Neural progenitor cell (in vitro differentiated cells): Measurements from ENCODE around the gene SLC12A6. TPM values are rescaled to one million over a fixed set of nuclear protein-coding genes. Genes with fewer than 3 reads are reported as not detected.

ENCODE experiments used
- DNase-seq: peaks from one replicate; pipeline ENCODE4 v3.0.0-alpha.2; 2016; ENCODE audit warnings: low spot score
- H2AFZ ChIP-seq: fragments of 200-600 bp; sonication (generic); replicated peaks from 2 replicates; pipeline ENCODE4 v1.6.1; 2016; ENCODE audit warnings: antibody characterized with exemption
- H3F3A ChIP-seq: fragments of 200-600 bp; sonication (generic); 2 replicates; pipeline ENCODE4 v1.6.1; 2016; ENCODE audit warnings: antibody characterized with exemption, low read depth
- H3K27ac ChIP-seq: fragments of 200-600 bp; sonication (generic); 2 replicates; pipeline ENCODE4 v1.5.1; 2016; ENCODE audit warnings: mild to moderate bottlenecking
- H3K27me3 ChIP-seq: fragments of 200-600 bp; sonication (generic); 2 replicates; pipeline ENCODE4 v1.6.1; 2016; ENCODE audit warnings: mild to moderate bottlenecking, moderate library complexity
- H3K36me3 ChIP-seq: fragments of 200-600 bp; sonication (generic); 2 replicates; pipeline ENCODE4 v1.5.1; 2016
- H3K4me1 ChIP-seq: fragments of 200-600 bp; sonication (generic); 2 replicates; pipeline ENCODE4 v1.6.1; 2016; ENCODE audit warnings: mixed run types
- H3K4me2 ChIP-seq: fragments of 200-600 bp; sonication (generic); 2 replicates; pipeline ENCODE4 v1.6.1; 2016
- H3K4me3 ChIP-seq: fragments of 200-600 bp; sonication (generic); 2 replicates; pipeline ENCODE4 v1.5.1; 2016
- H3K79me2 ChIP-seq: fragments of 200-600 bp; sonication (generic); 2 replicates; pipeline ENCODE4 v1.6.1; 2016; ENCODE audit warnings: low read depth
- H3K9ac ChIP-seq: fragments of 200-600 bp; sonication (generic); 2 replicates; pipeline ENCODE4 v1.6.1; 2016
- H3K9me3 ChIP-seq: fragments of 200-600 bp; sonication (generic); 2 replicates; pipeline ENCODE4 v1.5.1; 2016; ENCODE audit warnings: low read depth
- H4K20me1 ChIP-seq: fragments of 200-600 bp; sonication (generic); 2 replicates; pipeline ENCODE4 v1.6.1; 2016; ENCODE audit warnings: low read depth
- H3K27ac Mint-ChIP-seq: 3 replicates; pipeline ENCODE4 v1.8.0; 2021; ENCODE audit warnings: mixed read lengths
- H3K27me3 Mint-ChIP-seq: 2 replicates; pipeline ENCODE4 v1.8.0; 2022; ENCODE audit warnings: low read depth, mild to moderate bottlenecking, inconsistent platforms, moderate library complexity, mixed read lengths; ENCODE audit not compliant: insufficient read depth
- H3K36me3 Mint-ChIP-seq: 3 replicates; pipeline ENCODE4 v1.8.0; 2021; ENCODE audit warnings: mixed read lengths
- H3K4me1 Mint-ChIP-seq: 3 replicates; pipeline ENCODE4 v1.8.0; 2021; ENCODE audit warnings: mixed read lengths
- H3K4me3 Mint-ChIP-seq: 3 replicates; pipeline ENCODE4 v1.8.0; 2021; ENCODE audit warnings: mild to moderate bottlenecking, moderate library complexity, mixed read lengths
- H3K9me3 Mint-ChIP-seq: 3 replicates; pipeline ENCODE4 v1.8.0; 2020; ENCODE audit warnings: mixed read lengths
- CTCF ChIP-seq: fragments of 200-600 bp; sonication (generic); IDR thresholded peaks from 2 replicates; pipeline ENCODE4 v1.5.1; 2017; ENCODE audit warnings: antibody characterized with exemption, mild to moderate bottlenecking
- EZH2 ChIP-seq: fragments of 200-600 bp; sonication (generic); IDR thresholded peaks from 2 replicates; pipeline ENCODE4 v1.6.1; 2017; ENCODE audit warnings: antibody characterized with exemption, mild to moderate bottlenecking, moderate library complexity
- EZH2phosphoT487 ChIP-seq: fragments of 200-600 bp; sonication (generic); IDR thresholded peaks from 2 replicates; pipeline ENCODE4 v1.6.1; 2017; ENCODE audit warnings: antibody characterized with exemption
- total RNA-seq: library from RNA; depleted of rRNA; stranded (reverse); fragments of >200 nt; gene quantifications from 2 replicates; pipeline ENCODE4 v1.2.3, GENCODE V29; 2015; ENCODE audit warnings: low replicate concordance

The SLC12A6 gene
- total RNA-seq, 1 donor from 2014 or later: 17.7 TPM

- no peak for DNase-seq
- H3K4me1 ChIP-seq: no peaks in the 10 kb centered on the region
- H3K36me3 ChIP-seq: no peaks in the 10 kb centered on the region
- Mint-ChIP-seq H3K27me3 (no peaks in the 10 kb centered on the region), H3K4me3 (no peak overlapping the region), H3K36me3 (peaks cover 2% of the 10 kb centered on the region), H3K27ac (no peak overlapping the region), H3K4me1 (no peaks in the 10 kb centered on the region), H3K9me3 (no peaks in the 10 kb centered on the region)
- H2AFZ ChIP-seq: no peak overlapping the region
- TF ChIP-seq CTCF (no peak), EZH2 (no peak), EZH2phosphoT487 (no peak)
- no peaks in the 10 kb centered on the region for H3K79me2 ChIP-seq
- no peaks in the 10 kb centered on the region for H4K20me1 ChIP-seq
- no peak overlapping the region for H3K9ac ChIP-seq
- H3K4me3 ChIP-seq: no peak overlapping the region
- no peak overlapping the region for H3K27ac ChIP-seq
- H3K4me2 ChIP-seq: no peak overlapping the region
- no peaks in the 10 kb centered on the region for H3F3A ChIP-seq
- H3K27me3 ChIP-seq: no peaks in the 10 kb centered on the region
- no peaks in the 10 kb centered on the region for H3K9me3 ChIP-seq
These were observed 12.6 kb downstream of the SLC12A6 start for GRCh38 chr15:34324933-34325332.

- no peak overlapping the region for H3K4me3 ChIP-seq
- H4K20me1 ChIP-seq: no peaks in the 10 kb centered on the region
- H3F3A ChIP-seq: no peaks in the 10 kb centered on the region
- no peak for DNase-seq
- no peaks in the 10 kb centered on the region for H3K9me3 ChIP-seq
- no peaks in the 10 kb centered on the region for H3K27me3 ChIP-seq
- H3K36me3 Mint-ChIP-seq: peaks cover 2% of the 10 kb centered on the region
- peaks cover 7% of the 10 kb centered on the region for H3K4me1 Mint-ChIP-seq
- no peaks in the 10 kb centered on the region for H3K9me3 Mint-ChIP-seq
- H3K4me1 ChIP-seq: peaks cover 7% of the 10 kb centered on the region
- H3K9ac ChIP-seq: no peak overlapping the region
- TF ChIP-seq EZH2 (no peak), CTCF (no peak), EZH2phosphoT487 (no peak)
- no peaks in the 10 kb centered on the region for H3K79me2 ChIP-seq
- H3K4me3 Mint-ChIP-seq: no peak overlapping the region
- no peaks in the 10 kb centered on the region for H3K27me3 Mint-ChIP-seq
- H3K27ac ChIP-seq: no peak overlapping the region
- H3K4me2 ChIP-seq: no peak overlapping the region
- no peak overlapping the region for H3K27ac Mint-ChIP-seq
- no peak overlapping the region for H2AFZ ChIP-seq
- H3K36me3 ChIP-seq: no peaks in the 10 kb centered on the region
These were observed 14.4 kb downstream of the SLC12A6 start for GRCh38 chr15:34323217-34323616.

GRCh38 chr15:34318277-34319079 is 19.1 kb downstream of the SLC12A6 start:
- H3K27ac ChIP-seq: no peak overlapping the region
- H3K36me3 Mint-ChIP-seq: peaks cover 2% of the 10 kb centered on the region
- peak overlapping the region; percentile 55 for H3K4me3 ChIP-seq

More at GRCh38 chr15:34318277-34319079, 19.1 kb downstream of the SLC12A6 start:
- Histone ChIP-seq H3K9me3 (no peaks in the 10 kb centered on the region), H4K20me1 (no peaks in the 10 kb centered on the region), H3K36me3 (no peaks in the 10 kb centered on the region), H2AFZ (peak overlapping the region; percentile 99), H3K9ac (peak overlapping the region; percentile 24), H3K4me2 (peak overlapping the region; percentile 88), H3K4me1 (peaks cover 12% of the 10 kb centered on the region), H3K27me3 (no peaks in the 10 kb centered on the region), H3F3A (no peaks in the 10 kb centered on the region), H3K79me2 (no peaks in the 10 kb centered on the region)
- Mint-ChIP-seq H3K27ac (peak overlapping the region; percentile 16), H3K9me3 (no peaks in the 10 kb centered on the region), H3K4me1 (peaks cover 9% of the 10 kb centered on the region), H3K27me3 (no peaks in the 10 kb centered on the region), H3K4me3 (peak overlapping the region; percentile 82)
- no peak for TF ChIP-seq EZH2phosphoT487
- TF ChIP-seq EZH2: no peak
- no peak for TF ChIP-seq CTCF
- peak; percentile 60 for DNase-seq
